Measurements from ENCODE around the gene ZDHHC1.

Gene ZDHHC1

GRCh38 chr16:67350324-67350723, 66.0 kb downstream of the ZDHHC1 start:
- no peak for DNase-seq

- peak; percentile 41 for DNase-seq
Observed at GRCh38 chr16:67349172-67349571, 67.1 kb downstream of the ZDHHC1 start.

DNA sequence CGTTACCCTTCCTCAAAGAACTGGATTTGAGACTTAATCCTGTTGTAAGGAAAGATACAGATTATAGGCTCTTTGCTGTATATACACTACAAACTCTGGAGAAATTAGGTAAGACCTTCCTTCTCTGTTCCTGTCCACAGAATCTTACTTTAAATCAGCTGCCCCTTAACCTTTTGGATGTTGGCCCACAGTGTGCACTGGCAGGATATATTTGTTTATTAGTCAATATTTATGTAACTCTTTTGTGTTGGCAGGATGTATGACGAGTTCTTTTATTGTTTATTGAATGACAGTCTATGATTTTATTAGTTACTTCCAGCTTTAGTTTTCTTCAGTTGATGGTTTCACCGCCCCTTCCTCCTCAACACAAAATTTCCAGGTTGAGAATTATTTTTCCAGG, 69.9 kb downstream of the ZDHHC1 start:
- DNase-seq = no peak

DNA sequence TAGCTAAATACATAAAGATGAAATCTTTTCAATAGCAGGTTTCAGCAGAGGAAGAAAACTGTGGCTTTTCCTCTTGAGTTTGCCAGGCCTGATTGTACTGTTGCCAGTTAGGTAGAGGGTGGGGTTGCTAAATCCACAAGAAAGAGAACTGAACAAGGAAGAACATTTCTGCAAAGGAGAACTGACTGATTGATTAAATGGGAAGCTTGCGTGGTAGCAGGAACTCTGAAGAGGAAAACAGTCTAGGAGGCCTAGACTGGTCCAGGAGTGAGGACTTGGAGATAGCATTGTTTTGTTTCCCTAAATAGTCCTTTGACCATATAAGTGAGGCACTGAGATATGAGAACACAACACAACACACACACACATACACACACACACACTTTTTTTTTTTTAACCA, 70.9 kb downstream of the ZDHHC1 start:
- DNase-seq = no peak
